ENCODE measurements around the gene MAP4K3.

The MAP4K3 gene

DNA sequence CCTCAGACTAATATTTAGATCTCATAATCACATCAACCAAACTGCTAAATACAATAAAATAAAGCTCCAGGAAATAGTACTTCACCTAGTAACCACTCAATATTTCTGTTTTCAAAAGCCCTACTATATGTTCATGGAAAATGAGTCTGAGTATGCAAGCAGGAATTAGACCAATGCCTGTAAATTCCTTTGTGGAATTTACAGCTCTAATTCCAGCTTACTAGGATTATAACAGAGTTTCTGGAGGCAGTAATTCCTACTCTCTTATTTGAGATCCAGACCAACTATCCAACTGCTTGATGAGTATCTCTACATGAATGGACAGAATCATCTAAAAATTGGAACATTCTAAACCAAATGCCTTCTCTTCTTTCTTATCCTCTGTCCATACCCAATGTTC, 204.9 kb downstream of the MAP4K3 start:
- H3K27me3 ChIP-seq (replicated peaks in 2 of 5; ENCODE audit: control insufficient read depth in 4 of 5, insufficient read depth in 5 of 5, low read length in 4 of 5), result no peaks in the 10 kb centered on the region
- no peak for DNase-seq
- H3K27ac ChIP-seq (ENCODE audit: insufficient read depth in 1 of 2, low read depth in 1 of 2, low read length in 2 of 2, poor library complexity in 1 of 2, severe bottlenecking in 2 of 2), result no peak overlapping the region
- no peaks in the 10 kb centered on the region for H3K36me3 ChIP-seq (ENCODE audit: control insufficient read depth in 4 of 4, insufficient read depth in 4 of 4, low read length in 3 of 4)
- ChIA-PET CTCF (interaction anchor here (0.7 to 9.7 kb wide), 4 partner anchors 40 to 285 kb away, joined by 3 to 198 read pairs (median 4); no protein-coding TSS in a partner anchor), POLR2A (no interaction called here)
- H3K9me3 ChIP-seq (ENCODE audit: control extremely low read depth in 1 of 5, control insufficient read depth in 4 of 5, insufficient read depth in 2 of 5, low read depth in 1 of 5, low read length in 4 of 5), result peaks cover 0 to 7% (median 0%) of the 10 kb centered on the region in 5 experiments
- H3K4me1 ChIP-seq (ENCODE audit: control extremely low read depth in 1 of 4, control insufficient read depth in 4 of 4, insufficient read depth in 4 of 4, low read length in 3 of 4), result peaks cover 4 to 19% (median 12%) of the 10 kb centered on the region in 4 experiments
- H3K4me3 ChIP-seq (ENCODE audit: control insufficient read depth in 1 of 7, extremely low read depth in 1 of 7, insufficient read depth in 4 of 7, low read depth in 2 of 7, low read length in 6 of 7), result no peak overlapping the region

DNA sequence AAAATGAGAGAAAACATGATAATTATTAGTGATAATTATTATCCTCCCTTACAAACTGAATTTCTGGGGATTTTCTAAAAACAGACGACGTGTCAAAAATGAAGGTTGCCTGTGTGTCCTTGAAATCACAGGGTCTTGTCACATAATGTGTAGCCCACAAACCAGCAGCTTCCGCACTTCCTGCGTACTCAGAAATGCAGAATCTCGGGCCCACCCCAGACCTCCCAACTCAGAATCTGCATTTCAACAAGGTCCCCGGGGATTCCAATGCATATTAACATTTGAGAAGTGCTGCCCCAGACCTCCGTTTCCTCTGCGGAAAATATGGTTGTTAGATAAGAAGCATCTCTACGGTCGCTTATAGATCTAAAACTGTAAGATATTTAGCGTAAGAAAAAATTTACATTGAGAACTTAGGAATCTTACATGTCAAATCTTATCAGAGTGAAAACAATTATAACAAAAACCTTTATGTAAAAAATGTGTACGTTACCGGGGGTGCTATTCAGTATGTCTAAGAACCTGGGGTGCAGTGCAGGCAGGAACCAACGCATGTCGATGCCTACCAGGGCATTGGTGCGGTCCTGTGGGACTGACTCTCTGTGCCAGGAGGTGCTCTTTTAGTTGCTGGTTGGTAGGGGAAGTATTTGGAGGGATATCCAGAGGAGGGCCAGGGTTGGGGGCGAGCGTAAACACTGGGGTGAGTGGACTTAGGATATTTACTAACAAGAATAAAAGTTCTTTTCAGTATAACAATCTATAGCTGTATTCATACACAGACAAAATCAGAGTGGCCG, 208.5 kb downstream of the MAP4K3 start:
- Histone ChIP-seq H3K27ac (ENCODE audit: insufficient read depth in 1 of 2, low read depth in 1 of 2, low read length in 2 of 2, poor library complexity in 1 of 2, severe bottlenecking in 2 of 2) (peak overlapping the region; percentile 21 to 47), H3K9me3 (ENCODE audit: control extremely low read depth in 1 of 5, control insufficient read depth in 4 of 5, insufficient read depth in 2 of 5, low read depth in 1 of 5, low read length in 4 of 5) (no peaks in the 10 kb centered on the region), H3K4me3 (ENCODE audit: control insufficient read depth in 1 of 7, extremely low read depth in 1 of 7, insufficient read depth in 4 of 7, low read depth in 2 of 7, low read length in 6 of 7) (peak overlapping the region in 6 of 7 experiments; percentile 55 to 80 (median 66)), H3K36me3 (ENCODE audit: control insufficient read depth in 4 of 4, insufficient read depth in 4 of 4, low read length in 3 of 4) (no peaks in the 10 kb centered on the region), H3K4me1 (ENCODE audit: control extremely low read depth in 1 of 4, control insufficient read depth in 4 of 4, insufficient read depth in 4 of 4, low read length in 3 of 4) (peaks cover 4 to 19% (median 12%) of the 10 kb centered on the region in 4 experiments), H3K27me3 (replicated peaks in 2 of 5; ENCODE audit: control insufficient read depth in 4 of 5, insufficient read depth in 5 of 5, low read length in 4 of 5) (no peaks in the 10 kb centered on the region)
- POLR2A ChIA-PET, result interaction anchor here (0.5 to 2.2 kb wide), 3 partner anchors 58 to 108 kb away, joined by 3 to 8 read pairs (median 5); partner anchors contain the start of gene SOS1
- DNase-seq, result peak; percentile 45 to 82 (median 79)
- WGBS (ENCODE audit: insufficient coverage), result 3% methylated on average over 4 of the region's 19 CpGs
- CTCF ChIA-PET, result interaction anchor here (0.7 to 9.7 kb wide), 34 partner anchors 10 to 289 kb away, joined by 3 to 198 read pairs (median 4); partner anchors contain the start of genes CDKL4 and SOS1

DNA sequence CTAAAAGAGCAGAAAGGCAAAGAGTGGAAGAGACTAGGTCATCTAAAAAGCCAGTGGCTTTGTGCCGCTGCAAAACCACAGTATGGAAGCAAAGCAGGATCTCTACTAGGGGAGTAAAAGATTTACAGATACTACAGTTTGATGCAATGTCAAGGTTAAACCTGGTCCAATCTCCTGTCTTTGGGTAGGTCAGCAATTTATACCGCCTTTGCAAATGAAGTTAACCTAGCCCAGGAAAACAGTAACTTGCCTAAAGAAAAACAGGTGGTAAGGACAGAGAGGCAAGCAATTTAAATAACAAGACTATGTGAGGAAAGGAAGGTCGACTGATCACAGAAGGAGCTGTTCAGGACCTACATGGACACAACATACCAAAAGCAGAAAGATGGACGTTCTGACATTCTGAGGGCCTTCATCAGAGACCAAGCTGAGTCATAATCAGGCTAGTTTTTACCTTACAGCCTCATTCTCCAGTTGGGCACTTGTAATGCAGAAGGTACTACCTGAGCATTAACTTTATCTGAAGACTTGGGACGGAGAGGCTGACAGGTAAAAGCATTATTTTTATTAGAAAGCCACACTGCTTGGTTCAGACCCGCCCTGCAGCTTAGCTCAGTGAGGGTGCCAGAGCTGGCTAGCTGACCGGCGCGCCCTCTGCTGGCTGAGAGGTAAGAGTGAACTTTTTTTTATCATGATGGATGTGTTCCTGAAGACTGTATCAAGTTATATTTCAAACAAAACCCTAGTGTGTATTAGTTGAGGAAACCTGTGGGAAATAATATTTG, 209.3 kb downstream of the MAP4K3 start:
- POLR2A ChIA-PET, result interaction anchor here (1.1 to 2.2 kb wide), 2 partner anchors 103 to 107 kb away, joined by 3 to 8 read pairs; partner anchors contain the start of gene SOS1
- peak overlapping the region in 1 of 2 experiments; percentile 47 for H3K27ac ChIP-seq (ENCODE audit: insufficient read depth in 1 of 2, low read depth in 1 of 2, low read length in 2 of 2, poor library complexity in 1 of 2, severe bottlenecking in 2 of 2)
- H3K27me3 ChIP-seq (replicated peaks in 2 of 5; ENCODE audit: control insufficient read depth in 4 of 5, insufficient read depth in 5 of 5, low read length in 4 of 5), result no peaks in the 10 kb centered on the region
- CTCF ChIA-PET, result interaction anchor here (0.7 to 9.7 kb wide), 14 partner anchors 9 to 280 kb away, joined by 3 to 198 read pairs (median 4); partner anchors contain the start of gene SOS1
- H3K4me1 ChIP-seq (ENCODE audit: control extremely low read depth in 1 of 4, control insufficient read depth in 4 of 4, insufficient read depth in 4 of 4, low read length in 3 of 4), result peaks cover 4 to 19% (median 12%) of the 10 kb centered on the region in 4 experiments
- DNase-seq, result peak; percentile 75 to 88 (median 87)
- 17% methylated on average over 8 of the region's 9 CpGs for WGBS (ENCODE audit: insufficient coverage)
- no peaks in the 10 kb centered on the region for H3K9me3 ChIP-seq (ENCODE audit: control extremely low read depth in 1 of 5, control insufficient read depth in 4 of 5, insufficient read depth in 2 of 5, low read depth in 1 of 5, low read length in 4 of 5)
- peak overlapping the region in 6 of 7 experiments; percentile 55 to 80 (median 66) for H3K4me3 ChIP-seq (ENCODE audit: control insufficient read depth in 1 of 7, extremely low read depth in 1 of 7, insufficient read depth in 4 of 7, low read depth in 2 of 7, low read length in 6 of 7)
- H3K36me3 ChIP-seq (ENCODE audit: control insufficient read depth in 4 of 4, insufficient read depth in 4 of 4, low read length in 3 of 4), result no peaks in the 10 kb centered on the region

DNA sequence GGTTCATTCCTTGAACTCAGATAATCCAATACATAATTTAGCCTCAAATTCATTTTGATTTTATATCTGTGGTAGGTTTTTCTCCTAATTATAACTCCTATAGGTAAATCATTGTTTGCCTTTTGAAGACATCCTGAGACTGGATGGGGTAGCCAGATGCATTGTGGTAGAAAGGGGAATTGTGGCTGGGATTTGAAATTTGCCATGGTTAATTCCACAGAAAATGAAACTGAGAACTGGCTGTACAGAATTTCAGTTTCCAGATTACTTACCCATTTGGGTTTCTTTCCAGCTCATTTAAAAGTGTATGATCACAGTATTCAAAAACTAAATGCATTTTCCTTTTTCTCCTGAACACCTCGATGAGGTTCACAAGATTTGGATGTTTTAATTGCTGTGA, 211.5 kb downstream of the MAP4K3 start:
- H3K36me3 ChIP-seq (ENCODE audit: control insufficient read depth in 4 of 4, insufficient read depth in 4 of 4, low read length in 3 of 4), result no peaks in the 10 kb centered on the region
- H3K4me1 ChIP-seq (ENCODE audit: control extremely low read depth in 1 of 4, control insufficient read depth in 4 of 4, insufficient read depth in 4 of 4, low read length in 3 of 4), result peaks cover 4 to 19% (median 12%) of the 10 kb centered on the region in 4 experiments
- ChIA-PET CTCF (interaction anchor here (1.4 to 9.7 kb wide), 5 partner anchors 14 to 162 kb away, joined by 3 to 198 read pairs (median 6); partner anchors contain the start of gene SOS1), POLR2A (no interaction called here)
- DNase-seq, result no peak
- no peak overlapping the region for H3K4me3 ChIP-seq (ENCODE audit: control insufficient read depth in 1 of 7, extremely low read depth in 1 of 7, insufficient read depth in 4 of 7, low read depth in 2 of 7, low read length in 6 of 7)
- no CpG with 5 or more reads among the region's 1 CpG for WGBS (ENCODE audit: insufficient coverage)
- H3K9me3 ChIP-seq (ENCODE audit: control extremely low read depth in 1 of 5, control insufficient read depth in 4 of 5, insufficient read depth in 2 of 5, low read depth in 1 of 5, low read length in 4 of 5), result no peaks in the 10 kb centered on the region
- H3K27ac ChIP-seq (ENCODE audit: insufficient read depth in 1 of 2, low read depth in 1 of 2, low read length in 2 of 2, poor library complexity in 1 of 2, severe bottlenecking in 2 of 2), result no peak overlapping the region
- no peaks in the 10 kb centered on the region for H3K27me3 ChIP-seq (replicated peaks in 2 of 5; ENCODE audit: control insufficient read depth in 4 of 5, insufficient read depth in 5 of 5, low read length in 4 of 5)

DNA sequence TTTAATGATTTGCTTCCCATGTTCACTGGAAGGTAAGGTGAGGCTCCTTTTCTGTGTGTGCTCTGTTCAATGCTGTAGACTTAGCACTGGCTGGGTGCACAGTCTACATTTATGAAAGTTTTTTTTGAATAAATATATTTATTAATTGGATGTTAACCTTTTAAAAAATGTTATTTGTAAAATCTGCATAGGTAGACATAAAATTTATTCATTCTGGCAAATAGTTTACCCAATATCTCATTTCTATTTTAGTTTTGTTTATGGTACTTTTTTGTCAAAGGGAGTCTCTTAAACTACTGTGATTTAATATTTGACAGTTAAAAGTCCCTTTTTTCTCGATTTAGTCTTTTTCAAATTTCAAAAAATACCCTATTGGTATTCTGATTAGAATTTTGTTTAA, 213.2 kb downstream of the MAP4K3 start:
- peaks cover 4 to 14% (median 10%) of the 10 kb centered on the region in 4 experiments for H3K4me1 ChIP-seq (ENCODE audit: control extremely low read depth in 1 of 4, control insufficient read depth in 4 of 4, insufficient read depth in 4 of 4, low read length in 3 of 4)
- POLR2A ChIA-PET, result no interaction called here
- no peak overlapping the region for H3K27ac ChIP-seq (ENCODE audit: insufficient read depth in 1 of 2, low read depth in 1 of 2, low read length in 2 of 2, poor library complexity in 1 of 2, severe bottlenecking in 2 of 2)
- DNase-seq, result no peak
- no peak overlapping the region for H3K4me3 ChIP-seq (ENCODE audit: control insufficient read depth in 1 of 7, extremely low read depth in 1 of 7, insufficient read depth in 4 of 7, low read depth in 2 of 7, low read length in 6 of 7)
- no CpG with 5 or more reads among the region's 1 CpG for WGBS (ENCODE audit: insufficient coverage)
- H3K9me3 ChIP-seq (ENCODE audit: control extremely low read depth in 1 of 5, control insufficient read depth in 4 of 5, insufficient read depth in 2 of 5, low read depth in 1 of 5, low read length in 4 of 5), result no peaks in the 10 kb centered on the region
- H3K36me3 ChIP-seq (ENCODE audit: control insufficient read depth in 4 of 4, insufficient read depth in 4 of 4, low read length in 3 of 4), result no peaks in the 10 kb centered on the region
- H3K27me3 ChIP-seq (replicated peaks in 2 of 5; ENCODE audit: control insufficient read depth in 4 of 5, insufficient read depth in 5 of 5, low read length in 4 of 5), result no peaks in the 10 kb centered on the region
- CTCF ChIA-PET, result interaction anchor here (2.4 to 9.7 kb wide), 2 partner anchors 103 to 160 kb away, joined by 13 to 198 read pairs; partner anchors contain the start of gene SOS1

DNA sequence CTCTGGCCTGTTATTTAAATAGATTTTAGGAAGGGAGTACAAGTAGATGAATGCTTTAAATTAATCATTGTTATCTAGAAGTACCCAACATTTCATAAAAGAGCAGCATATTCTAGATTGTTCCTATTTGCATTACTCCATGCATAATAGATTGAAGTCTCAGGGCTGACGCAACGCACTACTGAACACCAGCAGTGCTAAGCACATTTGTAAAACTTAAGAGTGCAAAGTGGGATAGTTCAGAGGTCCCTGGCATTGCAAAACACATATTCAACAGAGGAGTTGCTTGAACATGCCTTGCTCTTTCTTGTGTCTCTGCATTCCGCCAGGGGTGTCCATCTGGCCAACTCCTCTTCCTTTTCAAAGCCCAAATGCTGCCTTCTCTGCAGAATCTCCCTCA, 215.6 kb downstream of the MAP4K3 start:
- CTCF ChIA-PET, result interaction anchor here (0.9 to 1.2 kb wide), 2 partner anchors 9 to 162 kb away, joined by 4 read pairs; no protein-coding TSS in a partner anchor
- Histone ChIP-seq H3K9me3 (ENCODE audit: control extremely low read depth in 1 of 5, control insufficient read depth in 4 of 5, insufficient read depth in 2 of 5, low read depth in 1 of 5, low read length in 4 of 5) (no peaks in the 10 kb centered on the region), H3K4me3 (ENCODE audit: control insufficient read depth in 1 of 7, extremely low read depth in 1 of 7, insufficient read depth in 4 of 7, low read depth in 2 of 7, low read length in 6 of 7) (no peak overlapping the region), H3K27ac (ENCODE audit: insufficient read depth in 1 of 2, low read depth in 1 of 2, low read length in 2 of 2, poor library complexity in 1 of 2, severe bottlenecking in 2 of 2) (no peak overlapping the region), H3K27me3 (replicated peaks in 2 of 5; ENCODE audit: control insufficient read depth in 4 of 5, insufficient read depth in 5 of 5, low read length in 4 of 5) (no peaks in the 10 kb centered on the region), H3K4me1 (ENCODE audit: control extremely low read depth in 1 of 4, control insufficient read depth in 4 of 4, insufficient read depth in 4 of 4, low read length in 3 of 4) (peaks cover 10 to 16% (median 13%) of the 10 kb centered on the region in 4 experiments), H3K36me3 (ENCODE audit: control insufficient read depth in 4 of 4, insufficient read depth in 4 of 4, low read length in 3 of 4) (no peaks in the 10 kb centered on the region)
- DNase-seq, result no peak
- WGBS (ENCODE audit: insufficient coverage), result 100% methylated on average over 2 of the region's 3 CpGs
- POLR2A ChIA-PET, result no interaction called here

Measured in common myeloid progenitor, CD34-positive (primary cell).